Astrocyte (in vitro differentiated cells and primary cell): ENCODE results near the gene L1CAM. TPM values are rescaled to one million over a fixed set of nuclear protein-coding genes. Genes with fewer than 3 reads are reported as not detected.

Experiments
- DNase-seq: peaks from one replicate; pipeline ENCODE4 v3.0.0-alpha.2; 2010; ENCODE audit warnings: low read depth
- FAIRE-seq: peaks from 2 replicates; lab custom pipeline; 2011; peaks lifted over from hg19 to GRCh38; lab: Jason Lieb, UNC
- H2AFZ ChIP-seq: 2 replicates; pipeline ENCODE4 v1.6.0; 2012; ENCODE audit warnings: low read depth, low read length, inconsistent platforms
- H3K27ac ChIP-seq: 2 replicates; pipeline ENCODE4 v1.5.1; 2011; ENCODE audit warnings: low read depth, low read length, inconsistent platforms
- H3K27me3 ChIP-seq: 2 replicates; pipeline ENCODE4 v1.6.0; 2011; ENCODE audit warnings: low read length, inconsistent platforms; ENCODE audit not compliant: insufficient read depth
- H3K36me3 ChIP-seq: 2 replicates; pipeline ENCODE4 v1.5.1; 2011; ENCODE audit warnings: low read length, inconsistent platforms; ENCODE audit not compliant: insufficient read depth
- H3K4me1 ChIP-seq: 2 replicates; pipeline ENCODE4 v1.5.1; 2011; ENCODE audit warnings: low read length, inconsistent platforms; ENCODE audit not compliant: insufficient read depth
- H3K4me2 ChIP-seq: 2 replicates; pipeline ENCODE4 v1.6.0; 2012; ENCODE audit warnings: low read length, inconsistent platforms
- H3K4me3 ChIP-seq: 2 replicates; pipeline ENCODE4 v1.5.1; 2011; ENCODE audit warnings: low read depth, mild to moderate bottlenecking, low read length, inconsistent platforms; ENCODE audit not compliant: insufficient read depth
- H3K79me2 ChIP-seq: 2 replicates; pipeline ENCODE4 v1.6.0; 2012; ENCODE audit warnings: mild to moderate bottlenecking, low read length, inconsistent platforms; ENCODE audit not compliant: insufficient read depth
- H3K9ac ChIP-seq: 2 replicates; pipeline ENCODE4 v1.6.0; 2012; ENCODE audit warnings: mild to moderate bottlenecking, low read length, inconsistent platforms
- H3K9me3 ChIP-seq: 2 replicates; pipeline ENCODE4 v1.5.1; 2012; ENCODE audit warnings: low read depth, mild to moderate bottlenecking, low read length, inconsistent platforms; ENCODE audit not compliant: insufficient read depth
- H4K20me1 ChIP-seq: 2 replicates; pipeline ENCODE4 v1.6.0; 2012; ENCODE audit warnings: low read length, inconsistent platforms; ENCODE audit not compliant: insufficient read depth
- H3K27ac Mint-ChIP-seq: one replicate; pipeline ENCODE4 v1.8.0; 2021; ENCODE audit warnings: mild to moderate bottlenecking, mixed read lengths; ENCODE audit not compliant: unreplicated experiment
- H3K27me3 Mint-ChIP-seq: one replicate; pipeline ENCODE4 v1.8.0; 2021; ENCODE audit warnings: low read depth, mixed read lengths; ENCODE audit not compliant: unreplicated experiment
- H3K36me3 Mint-ChIP-seq: one replicate; pipeline ENCODE4 v1.8.0; 2021; ENCODE audit warnings: low read depth, mixed read lengths; ENCODE audit not compliant: unreplicated experiment
- H3K4me1 Mint-ChIP-seq: one replicate; pipeline ENCODE4 v1.8.0; 2021; ENCODE audit warnings: low read depth, mixed read lengths; ENCODE audit not compliant: unreplicated experiment
- H3K4me3 Mint-ChIP-seq: one replicate; pipeline ENCODE4 v1.8.0; 2021; ENCODE audit warnings: mild to moderate bottlenecking, moderate library complexity, mixed read lengths; ENCODE audit not compliant: unreplicated experiment
- H3K9me3 Mint-ChIP-seq: one replicate; pipeline ENCODE4 v1.8.0; 2021; ENCODE audit warnings: mild to moderate bottlenecking, mixed read lengths; ENCODE audit not compliant: unreplicated experiment
- EZH2 ChIP-seq: IDR thresholded peaks from 2 replicates; pipeline ENCODE4 v1.6.1; 2012; ENCODE audit warnings: mild to moderate bottlenecking, low read length, inconsistent platforms; ENCODE audit not compliant: insufficient read depth
- total RNA-seq: library from RNA; stranded (reverse); gene quantifications from 2 replicates; pipeline ENCODE4 v1.2.1, GENCODE V29; 2021
- TF ChIP-seq, protein P1 (sequence below): IDR thresholded peaks from 2 replicates; pipeline ENCODE4 v1.5.1; 2011; ENCODE audit warnings: low read depth, mild to moderate bottlenecking, inconsistent platforms, low read length, moderate library complexity; ENCODE audit not compliant: insufficient read depth

Gene L1CAM
- total RNA-seq, 1 donor from 2014 or later: 347 TPM

DNA sequence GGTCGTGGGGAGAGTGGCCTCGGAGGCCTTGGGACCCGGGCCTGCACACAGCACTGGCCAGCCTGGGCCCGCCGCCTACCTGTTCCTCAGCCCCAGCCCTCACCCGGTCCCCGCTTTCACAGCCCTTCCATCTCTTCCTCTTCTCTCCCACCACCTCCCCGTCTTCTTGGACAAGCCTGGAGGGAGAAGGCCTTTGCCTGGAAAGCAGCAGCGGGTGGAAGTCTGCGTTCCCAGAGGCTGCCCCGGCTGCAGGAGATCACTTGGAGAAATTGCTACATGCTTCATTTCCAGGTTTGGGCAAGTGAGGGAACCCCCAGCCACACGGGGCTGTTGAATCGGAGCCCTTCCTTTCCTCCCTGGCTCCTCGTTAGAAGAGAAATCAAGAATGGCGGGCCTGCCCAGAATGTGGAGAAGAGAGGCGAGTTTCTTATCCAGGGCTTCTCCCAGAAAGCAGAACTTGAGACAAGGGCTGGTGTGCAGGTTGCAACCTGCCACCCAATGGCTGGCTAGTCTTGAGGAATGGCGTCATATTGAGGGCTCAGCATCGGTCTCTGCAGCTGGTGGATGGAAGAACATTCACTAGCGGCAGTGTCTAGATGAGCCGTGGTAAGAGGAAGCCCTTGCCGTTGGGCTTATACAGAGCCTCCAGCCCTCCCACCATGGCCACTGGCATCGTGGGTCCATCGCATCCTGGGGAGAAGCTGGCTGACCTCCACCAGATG lies 54.4 kb downstream of the L1CAM start:
- FAIRE-seq (no peak), DNase-seq (no peak)
- no peak overlapping the region for H3K4me3 ChIP-seq
- H4K20me1 ChIP-seq: no peaks in the 10 kb centered on the region
- H3K27ac ChIP-seq: no peak overlapping the region
- peaks cover 5% of the 10 kb centered on the region for H3K4me1 ChIP-seq
- Mint-ChIP-seq H3K27ac (peak overlapping the region; percentile 62), H3K9me3 (no peaks in the 10 kb centered on the region), H3K4me1 (peaks cover 6% of the 10 kb centered on the region), H3K27me3 (peaks cover 15% of the 10 kb centered on the region), H3K4me3 (peak overlapping the region; percentile 45), H3K36me3 (no peaks in the 10 kb centered on the region)
- H2AFZ ChIP-seq: no peak overlapping the region
- no peak overlapping the region for H3K4me2 ChIP-seq
- H3K27me3 ChIP-seq: peaks cover 3% of the 10 kb centered on the region
- H3K9ac ChIP-seq: no peak overlapping the region
- no peaks in the 10 kb centered on the region for H3K79me2 ChIP-seq
- no peak for TF ChIP-seq EZH2
- no peaks in the 10 kb centered on the region for H3K36me3 ChIP-seq
- no peaks in the 10 kb centered on the region for H3K9me3 ChIP-seq

GRCh38 chrX:153830640-153831428 lies 55.1 kb downstream of the L1CAM start:
- Histone ChIP-seq H3K9me3 (no peaks in the 10 kb centered on the region), H3K27ac (no peak overlapping the region), H3K36me3 (no peaks in the 10 kb centered on the region), H3K9ac (no peak overlapping the region), H3K27me3 (peaks cover 3% of the 10 kb centered on the region), H3K4me3 (no peak overlapping the region), H2AFZ (no peak overlapping the region), H3K4me1 (peaks cover 5% of the 10 kb centered on the region), H3K4me2 (no peak overlapping the region), H4K20me1 (no peaks in the 10 kb centered on the region), H3K79me2 (no peaks in the 10 kb centered on the region)
- Mint-ChIP-seq H3K27ac (no peak overlapping the region), H3K4me3 (peak overlapping the region; percentile 69), H3K4me1 (peaks cover 6% of the 10 kb centered on the region), H3K36me3 (no peaks in the 10 kb centered on the region), H3K27me3 (peaks cover 15% of the 10 kb centered on the region), H3K9me3 (no peaks in the 10 kb centered on the region)
- FAIRE-seq: no peak
- DNase-seq: no peak
- TF ChIP-seq, protein P1, sequence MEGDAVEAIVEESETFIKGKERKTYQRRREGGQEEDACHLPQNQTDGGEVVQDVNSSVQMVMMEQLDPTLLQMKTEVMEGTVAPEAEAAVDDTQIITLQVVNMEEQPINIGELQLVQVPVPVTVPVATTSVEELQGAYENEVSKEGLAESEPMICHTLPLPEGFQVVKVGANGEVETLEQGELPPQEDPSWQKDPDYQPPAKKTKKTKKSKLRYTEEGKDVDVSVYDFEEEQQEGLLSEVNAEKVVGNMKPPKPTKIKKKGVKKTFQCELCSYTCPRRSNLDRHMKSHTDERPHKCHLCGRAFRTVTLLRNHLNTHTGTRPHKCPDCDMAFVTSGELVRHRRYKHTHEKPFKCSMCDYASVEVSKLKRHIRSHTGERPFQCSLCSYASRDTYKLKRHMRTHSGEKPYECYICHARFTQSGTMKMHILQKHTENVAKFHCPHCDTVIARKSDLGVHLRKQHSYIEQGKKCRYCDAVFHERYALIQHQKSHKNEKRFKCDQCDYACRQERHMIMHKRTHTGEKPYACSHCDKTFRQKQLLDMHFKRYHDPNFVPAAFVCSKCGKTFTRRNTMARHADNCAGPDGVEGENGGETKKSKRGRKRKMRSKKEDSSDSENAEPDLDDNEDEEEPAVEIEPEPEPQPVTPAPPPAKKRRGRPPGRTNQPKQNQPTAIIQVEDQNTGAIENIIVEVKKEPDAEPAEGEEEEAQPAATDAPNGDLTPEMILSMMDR: no peak
- no peak for TF ChIP-seq EZH2

DNA sequence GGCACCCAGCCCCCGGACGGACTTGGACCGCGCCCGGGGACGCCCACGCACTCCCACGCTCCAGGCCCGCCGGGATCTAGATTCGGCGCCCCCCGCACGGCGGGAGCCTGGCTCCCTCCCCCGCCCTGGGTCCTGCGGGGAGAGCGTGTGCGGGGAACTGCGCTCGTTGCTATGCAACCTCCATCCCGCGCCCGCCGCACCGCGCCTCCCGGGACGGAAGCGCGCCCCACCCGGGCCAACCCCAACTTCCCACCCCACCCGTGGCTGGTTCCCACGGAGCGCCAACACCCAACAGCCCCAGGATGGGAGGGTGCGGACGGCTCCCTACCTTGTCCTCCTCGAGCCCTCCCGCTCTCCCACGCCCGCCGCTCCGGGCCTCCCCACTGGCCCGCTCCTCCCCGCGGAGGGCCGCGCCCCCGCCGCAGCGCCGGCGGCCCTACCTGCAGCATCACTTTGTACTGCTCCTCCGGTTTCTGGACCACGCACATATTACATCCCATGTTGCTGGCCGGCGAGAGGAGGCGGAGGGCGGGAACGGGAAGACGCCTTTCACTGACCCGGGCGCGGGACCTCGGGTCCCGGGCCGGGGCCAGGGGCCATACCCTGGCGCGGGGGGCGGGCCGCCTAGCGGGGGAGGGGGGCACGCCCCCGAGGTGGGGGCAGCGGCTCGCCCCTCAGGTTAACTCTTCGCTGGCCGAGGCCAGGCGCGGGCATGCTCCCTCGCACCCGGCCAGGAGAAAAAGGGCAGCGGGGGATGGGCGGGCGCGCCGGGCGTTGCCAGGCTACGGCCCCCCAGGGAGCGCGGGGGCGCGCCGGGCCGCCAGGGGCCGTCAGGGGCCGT lies 56.0 kb downstream of the L1CAM start, which contains the start of gene PDZD4:
PDZD4 (minus strand) TSS at position 746 of the 841 bp plus-strand sequence; CDS start at position 500, 246 bp downstream.
- peak within 1 kb of the TSS; percentile 62 for H3K4me2 ChIP-seq
- H3K4me3 ChIP-seq: no peak within 1 kb of the TSS
- peaks cover 15% of the 10 kb centered on the region for H3K27me3 Mint-ChIP-seq
- no peaks in the 10 kb centered on the region for H3K79me2 ChIP-seq
- H3K4me3 Mint-ChIP-seq: peak within 1 kb of the TSS; percentile 76
- H2AFZ ChIP-seq: no peak within 1 kb of the TSS
- H3K36me3 Mint-ChIP-seq: no peaks in the 10 kb centered on the region
- H3K27ac ChIP-seq: no peak within 1 kb of the TSS
- H3K9ac ChIP-seq: no peak within 1 kb of the TSS
- no peaks in the 10 kb centered on the region for H3K9me3 Mint-ChIP-seq
- peaks cover 6% of the 10 kb centered on the region for H3K4me1 Mint-ChIP-seq
- peaks cover 3% of the 10 kb centered on the region for H3K27me3 ChIP-seq
- no peak within 1 kb of the TSS for H3K27ac Mint-ChIP-seq
- H4K20me1 ChIP-seq: no peaks in the 10 kb centered on the region
- peaks cover 5% of the 10 kb centered on the region for H3K4me1 ChIP-seq
- FAIRE-seq: no peak
- TF ChIP-seq EZH2: peak; percentile 88
- TF ChIP-seq, protein P1: no peak
- DNase-seq: no peak
- no peaks in the 10 kb centered on the region for H3K36me3 ChIP-seq
- H3K9me3 ChIP-seq: no peaks in the 10 kb centered on the region
